Neural progenitor cell (in vitro differentiated cells): ENCODE measurements around the gene SPOCK1.

Source experiments
- EZH2 ChIP-seq: fragments of 200-600 bp; sonication (generic); IDR thresholded peaks from 2 replicates; pipeline ENCODE4 v1.6.1; 2017; ENCODE audit warnings: antibody characterized with exemption, mild to moderate bottlenecking, moderate library complexity
- TF ChIP-seq, protein P1 (sequence below): fragments of 200-600 bp; sonication (generic); IDR thresholded peaks from 2 replicates; pipeline ENCODE4 v1.5.1; 2017; ENCODE audit warnings: antibody characterized with exemption, mild to moderate bottlenecking

DNA sequence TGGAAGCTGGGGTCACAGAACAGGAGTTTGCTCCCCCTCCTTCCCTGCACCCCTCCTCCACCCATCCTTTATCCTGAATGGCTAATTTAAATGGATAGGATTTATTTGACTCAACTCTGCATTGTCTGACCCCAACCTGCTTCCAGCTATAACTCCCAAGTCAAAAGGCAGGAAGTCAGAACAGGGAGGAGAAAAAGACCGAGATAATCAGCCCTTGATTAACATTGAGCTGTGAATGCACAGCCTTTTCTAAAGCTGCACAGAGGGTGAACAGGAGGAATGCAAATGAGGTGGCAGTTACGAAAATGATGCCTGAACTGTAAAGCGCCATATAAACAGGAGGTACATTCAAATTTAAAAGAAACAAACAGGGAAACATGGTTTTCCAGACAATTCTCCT is 152.8 kb downstream of the SPOCK1 start:
- TF ChIP-seq, protein P1, sequence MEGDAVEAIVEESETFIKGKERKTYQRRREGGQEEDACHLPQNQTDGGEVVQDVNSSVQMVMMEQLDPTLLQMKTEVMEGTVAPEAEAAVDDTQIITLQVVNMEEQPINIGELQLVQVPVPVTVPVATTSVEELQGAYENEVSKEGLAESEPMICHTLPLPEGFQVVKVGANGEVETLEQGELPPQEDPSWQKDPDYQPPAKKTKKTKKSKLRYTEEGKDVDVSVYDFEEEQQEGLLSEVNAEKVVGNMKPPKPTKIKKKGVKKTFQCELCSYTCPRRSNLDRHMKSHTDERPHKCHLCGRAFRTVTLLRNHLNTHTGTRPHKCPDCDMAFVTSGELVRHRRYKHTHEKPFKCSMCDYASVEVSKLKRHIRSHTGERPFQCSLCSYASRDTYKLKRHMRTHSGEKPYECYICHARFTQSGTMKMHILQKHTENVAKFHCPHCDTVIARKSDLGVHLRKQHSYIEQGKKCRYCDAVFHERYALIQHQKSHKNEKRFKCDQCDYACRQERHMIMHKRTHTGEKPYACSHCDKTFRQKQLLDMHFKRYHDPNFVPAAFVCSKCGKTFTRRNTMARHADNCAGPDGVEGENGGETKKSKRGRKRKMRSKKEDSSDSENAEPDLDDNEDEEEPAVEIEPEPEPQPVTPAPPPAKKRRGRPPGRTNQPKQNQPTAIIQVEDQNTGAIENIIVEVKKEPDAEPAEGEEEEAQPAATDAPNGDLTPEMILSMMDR = no peak
- no peak for TF ChIP-seq EZH2
